Measurements from ENCODE around the gene MGLL.
A peak's percentile ranks its signal among the peaks of the same experiment; 100 is the strongest.
"Not testable (repeated sequence)": the region's sequence is repeated elsewhere in the genome, so short reads cannot be mapped to it uniquely, and the experiment has no call there.

Gene MGLL

GRCh38 chr3:127686512-127686894 is 135.8 kb downstream of the MGLL start:
- no peaks in the 10 kb centered on the region for H3K36me3 ChIP-seq (replicated peaks)
- no peak for DNase-seq
- in situ Hi-C loops (cut with HindIII; ENCODE audit: low pct_ligation_motif_present, low sequenced_read_pairs) = no loop called here
- H3K27me3 ChIP-seq (replicated peaks) = no peaks in the 10 kb centered on the region
- no peak for TF ChIP-seq CTCF (IDR thresholded peaks at IDR 0.05; ENCODE audit: low read depth, low read length, missing control alignments)
- H3K27ac ChIP-seq = no peak overlapping the region
- no peak overlapping the region for H3K4me3 ChIP-seq (ENCODE audit: low read depth, low read length)

GRCh38 chr3:127685708-127686511 is 136.4 kb downstream of the MGLL start:
- Histone ChIP-seq H3K36me3 (replicated peaks) (no peaks in the 10 kb centered on the region), H3K27me3 (replicated peaks) (no peaks in the 10 kb centered on the region), H3K27ac (no peak overlapping the region), H3K4me3 (ENCODE audit: low read depth, low read length) (no peak overlapping the region)
- in situ Hi-C loops (cut with HindIII; ENCODE audit: low pct_ligation_motif_present, low sequenced_read_pairs) = no loop called here
- no peak for DNase-seq
- TF ChIP-seq CTCF (IDR thresholded peaks at IDR 0.05; ENCODE audit: low read depth, low read length, missing control alignments) = no peak

- in situ Hi-C loops (cut with HindIII; ENCODE audit: low pct_ligation_motif_present, low sequenced_read_pairs) = no loop called here
- Histone ChIP-seq H3K4me3 (ENCODE audit: low read depth, low read length) (no peak overlapping the region), H3K36me3 (replicated peaks) (no peaks in the 10 kb centered on the region), H3K27ac (no peak overlapping the region), H3K27me3 (replicated peaks) (no peaks in the 10 kb centered on the region)
- no peak for TF ChIP-seq CTCF (IDR thresholded peaks at IDR 0.05; ENCODE audit: low read depth, low read length, missing control alignments)
- no peak for DNase-seq
Measured at GRCh38 chr3:127684871-127685707, 137.2 kb downstream of the MGLL start.

GRCh38 chr3:127682561-127682960 is 139.8 kb downstream of the MGLL start:
- TF ChIP-seq CTCF (IDR thresholded peaks at IDR 0.05; ENCODE audit: low read depth, low read length, missing control alignments) = peak; percentile 2
- Histone ChIP-seq H3K27ac (no peak overlapping the region), H3K36me3 (replicated peaks) (no peaks in the 10 kb centered on the region), H3K4me3 (ENCODE audit: low read depth, low read length) (no peak overlapping the region), H3K27me3 (replicated peaks) (no peaks in the 10 kb centered on the region)
- no peak for DNase-seq
- in situ Hi-C loops (cut with HindIII; ENCODE audit: low pct_ligation_motif_present, low sequenced_read_pairs) = no loop called here

- H3K27ac ChIP-seq; H3K27me3 ChIP-seq (replicated peaks); in situ Hi-C loops (cut with HindIII; ENCODE audit: low pct_ligation_motif_present, low sequenced_read_pairs); H3K36me3 ChIP-seq (replicated peaks); H3K4me3 ChIP-seq (ENCODE audit: low read depth, low read length); DNase-seq: not testable (repeated sequence)
Measured at GRCh38 chr3:127682175-127682554, 140.2 kb downstream of the MGLL start.

GRCh38 chr3:127680798-127681221 is 141.5 kb downstream of the MGLL start:
- no peaks in the 10 kb centered on the region for H3K36me3 ChIP-seq (replicated peaks)
- H3K27ac ChIP-seq = no peak overlapping the region
- no peak for DNase-seq
- H3K4me3 ChIP-seq (ENCODE audit: low read depth, low read length) = no peak overlapping the region
- in situ Hi-C loops (cut with HindIII; ENCODE audit: low pct_ligation_motif_present, low sequenced_read_pairs) = no loop called here
- TF ChIP-seq CTCF (IDR thresholded peaks at IDR 0.05; ENCODE audit: low read depth, low read length, missing control alignments) = no peak
- H3K27me3 ChIP-seq (replicated peaks) = no peaks in the 10 kb centered on the region
